Measurements from ENCODE around the gene CAAP1.

DNA sequence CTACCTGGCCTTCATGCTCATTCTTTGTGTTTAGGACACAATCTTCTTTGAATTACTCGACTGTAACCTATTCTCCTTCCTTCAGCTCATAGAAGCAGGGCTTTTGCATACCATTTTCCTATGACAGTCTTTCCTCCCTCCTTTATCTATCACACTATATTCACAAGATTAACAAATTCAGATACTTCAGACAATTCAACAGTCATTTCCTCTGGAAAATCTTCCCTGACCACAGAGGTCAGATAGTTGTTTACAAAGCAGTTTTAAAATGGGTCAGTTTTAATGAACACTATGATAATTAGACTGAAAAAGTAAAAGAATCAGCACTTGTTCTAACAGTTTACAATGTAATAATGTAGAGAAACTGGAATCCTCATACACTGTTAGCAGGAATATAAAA is 4.3 kb downstream of the CAAP1 start:
- TF ChIP-seq CTCF (IDR thresholded peaks at IDR 0.05) (no peak), POLR2A (IDR thresholded peaks at IDR 0.05) (no peak)

Measured in tibial nerve (tissue), 3 donors.